SK-MEL-5 (cell line): ENCODE results near the gene CXXC1. TPM values are rescaled to one million over a fixed set of nuclear protein-coding genes. Genes with fewer than 3 reads are reported as not detected.
A peak's percentile ranks its signal among the peaks of the same experiment; 100 is the strongest.
"Not testable (repeated sequence)": the region's sequence is repeated elsewhere in the genome, so short reads cannot be mapped to it uniquely, and the experiment has no call there.

Experiments used
- DNase-seq: peaks from one replicate; pipeline ENCODE4 v3.0.0-alpha.2; 2016; ENCODE audit warnings: low read depth, low spot score
- in situ Hi-C: cut with HindIII; loops from 2 replicates; pipeline ENCODE4 v1.10.0; 2016; ENCODE audit warnings: low sequenced_read_pairs, high pct_unique_total_duplicates, low pct_unique_long_range_greater_than_20kb
- total RNA-seq: library from RNA; depleted of rRNA; stranded (reverse); fragments of >200 nt; shearing (Covaris generic); gene quantifications from 2 replicates; pipeline ENCODE4 v1.2.3, GENCODE V29; 2014

Gene CXXC1
- total RNA-seq, 1 experiment from 2014 or later: 19.4 TPM

DNA sequence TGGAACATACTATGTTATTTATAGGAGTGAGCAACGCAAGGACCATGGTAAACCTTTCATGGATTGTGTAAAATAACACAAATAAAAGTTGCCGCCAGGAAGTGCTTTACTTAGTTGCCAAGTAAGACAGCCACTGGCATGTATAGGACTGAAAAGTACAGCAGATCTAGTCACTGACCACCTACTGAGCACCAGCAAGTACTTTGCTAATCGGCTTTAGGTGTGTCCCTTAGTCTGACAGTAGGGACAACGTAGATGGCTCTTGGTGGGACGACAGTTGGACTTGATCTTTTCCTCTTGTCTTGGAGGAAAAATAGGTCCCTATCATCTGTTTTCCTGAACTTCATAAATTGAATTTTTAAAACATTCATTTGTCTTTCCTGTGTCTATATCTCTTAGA, 13.6 kb upstream of the CXXC1 start:
- DNase-seq: no peak
- in situ Hi-C loops: no loop called here

- in situ Hi-C loops: no loop called here
These were observed 12.3 kb upstream of the CXXC1 start for GRCh38 chr18:50299626-50300388.

DNA sequence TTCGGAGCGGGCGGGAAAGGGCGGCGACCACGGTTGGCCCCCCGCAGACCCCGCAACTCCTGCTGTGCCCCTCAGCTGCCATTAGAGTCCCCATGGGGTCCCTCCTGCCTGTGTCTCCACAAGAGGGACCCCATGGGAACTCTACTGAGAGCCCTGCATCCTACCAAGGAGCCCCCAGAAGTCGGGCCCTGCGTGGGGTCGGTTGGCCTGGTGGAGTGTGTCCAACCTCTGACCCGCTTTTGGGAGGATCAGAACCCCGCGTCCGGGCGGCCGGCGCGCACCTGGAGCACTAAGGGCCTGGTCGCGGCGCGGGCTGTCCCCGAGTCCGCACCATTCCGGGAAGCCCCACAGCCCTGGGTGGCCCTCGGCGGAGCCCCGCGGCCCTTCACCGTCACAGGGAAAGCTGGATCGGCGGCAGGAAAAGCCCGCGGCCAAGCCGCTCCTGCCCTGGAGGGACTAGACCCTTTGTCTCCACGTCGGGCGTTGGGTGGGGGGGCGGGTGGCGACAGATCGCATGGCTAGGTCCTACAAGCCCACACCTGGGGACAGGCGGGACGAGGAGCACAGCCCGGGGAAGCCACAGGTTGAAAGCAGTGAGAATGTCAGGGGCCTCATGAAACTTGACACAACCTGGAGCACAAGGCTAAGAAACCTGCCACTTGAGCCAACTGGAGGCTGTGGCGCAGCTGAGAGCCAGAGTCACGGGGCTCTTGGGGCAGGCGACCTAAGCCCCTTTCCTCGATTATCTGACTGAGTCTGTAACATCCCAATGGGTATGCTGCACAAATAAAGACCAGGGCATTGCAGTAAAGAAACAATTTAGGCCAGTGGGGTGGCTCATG, 11.2 kb upstream of the CXXC1 start:
- in situ Hi-C loops: no loop called here
- no peak for DNase-seq

More at GRCh38 chr18:50299626-50300388, 12.3 kb upstream of the CXXC1 start:
- no peak for DNase-seq

DNA sequence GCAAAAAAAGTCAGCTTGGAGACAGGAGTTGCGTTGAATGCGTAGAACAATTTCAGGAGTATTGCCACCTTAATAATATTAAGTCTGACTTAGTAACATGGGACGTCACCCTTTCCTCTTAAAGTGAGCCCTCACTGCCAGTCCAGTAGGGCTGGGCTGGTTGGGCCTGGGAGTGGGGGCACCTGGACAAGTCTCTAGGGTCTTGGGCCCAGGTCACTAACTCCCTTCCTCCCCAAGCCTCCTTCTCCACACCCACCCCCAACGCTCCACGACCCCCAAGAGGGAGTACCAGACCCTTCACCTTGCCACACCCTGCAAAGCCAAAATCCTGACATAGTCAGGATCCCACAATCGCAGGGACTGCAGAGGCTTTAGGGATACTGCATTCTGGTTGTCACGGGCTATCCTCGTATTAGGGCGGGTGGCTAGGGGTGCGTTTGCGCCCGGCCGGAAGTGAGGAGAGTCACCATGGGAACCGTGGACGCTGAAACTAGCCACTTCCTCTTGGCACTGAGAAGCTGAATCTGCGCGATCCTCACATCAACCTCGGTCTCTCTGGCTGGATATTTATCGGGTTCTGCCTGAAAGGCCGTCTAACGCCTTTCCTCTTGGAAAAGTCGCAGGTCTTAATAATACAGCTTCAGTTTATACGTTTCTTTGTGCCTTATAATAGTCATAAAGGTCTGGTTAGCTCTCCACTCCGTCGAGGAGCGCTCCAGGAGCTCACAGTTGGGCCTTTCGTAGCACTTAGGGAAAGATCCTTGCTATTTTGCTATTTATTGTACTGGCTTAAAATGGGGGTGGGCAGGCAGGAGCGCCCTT, 10.3 kb upstream of the CXXC1 start:
- in situ Hi-C loops: no loop called here
- peak; percentile 29 for DNase-seq

GRCh38 chr18:50293039-50293438, 5.5 kb upstream of the CXXC1 start:
- DNase-seq: no peak
- in situ Hi-C loops: no loop called here

DNA sequence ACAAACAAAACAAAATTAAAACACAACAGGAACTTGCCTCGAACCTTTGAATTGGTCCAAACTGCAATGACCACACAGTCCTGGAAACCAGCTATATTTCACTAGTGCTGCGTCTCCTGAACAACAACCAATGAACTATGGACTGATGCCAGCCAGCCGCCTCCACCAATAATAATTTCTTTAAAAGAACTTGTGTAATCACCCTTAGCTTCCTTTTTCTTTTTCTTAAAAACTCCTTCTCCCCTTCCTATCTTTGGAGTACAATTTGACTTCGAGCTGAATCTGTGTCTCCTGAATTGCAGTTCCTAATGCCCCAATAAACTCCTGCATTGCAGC, 1.6 kb upstream of the CXXC1 start:
- no peak for DNase-seq
- in situ Hi-C loops: no loop called here

DNA sequence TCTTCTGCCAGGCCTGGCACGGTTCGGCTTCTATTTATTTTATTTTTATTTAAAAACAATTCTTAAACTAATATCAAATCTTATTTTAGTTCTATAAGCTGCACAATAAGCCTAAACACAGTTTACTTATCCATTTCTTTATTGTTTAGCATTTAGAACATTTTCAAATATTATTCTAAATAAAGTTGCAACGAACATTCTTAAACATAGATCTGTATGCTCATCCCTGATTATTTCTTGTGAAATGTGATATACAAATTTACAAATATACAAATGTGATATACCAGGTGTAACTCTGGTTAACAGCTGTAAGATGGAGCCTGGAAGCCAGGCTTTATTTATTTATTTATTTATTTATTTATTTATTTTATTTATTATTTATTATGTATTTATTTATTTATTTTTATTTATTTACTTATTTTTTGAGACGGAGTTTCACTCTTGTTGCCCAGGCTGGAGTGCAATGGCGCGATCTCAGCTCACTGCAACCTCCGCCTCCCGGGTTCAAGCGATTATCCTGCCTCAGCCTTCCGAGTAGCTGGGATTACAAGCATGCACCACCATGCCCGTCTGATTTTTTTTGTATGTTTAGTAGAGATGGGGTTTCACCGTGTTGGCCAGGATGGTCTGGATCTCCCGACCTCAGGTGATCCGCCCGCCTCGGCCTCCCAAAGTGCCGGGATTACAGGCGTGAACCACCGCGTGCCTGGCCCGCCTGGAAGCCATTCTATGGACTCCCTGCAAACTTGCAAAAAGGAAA, 1.0 kb upstream of the CXXC1 start:
- DNase-seq, in situ Hi-C loops: not testable (repeated sequence)

DNA sequence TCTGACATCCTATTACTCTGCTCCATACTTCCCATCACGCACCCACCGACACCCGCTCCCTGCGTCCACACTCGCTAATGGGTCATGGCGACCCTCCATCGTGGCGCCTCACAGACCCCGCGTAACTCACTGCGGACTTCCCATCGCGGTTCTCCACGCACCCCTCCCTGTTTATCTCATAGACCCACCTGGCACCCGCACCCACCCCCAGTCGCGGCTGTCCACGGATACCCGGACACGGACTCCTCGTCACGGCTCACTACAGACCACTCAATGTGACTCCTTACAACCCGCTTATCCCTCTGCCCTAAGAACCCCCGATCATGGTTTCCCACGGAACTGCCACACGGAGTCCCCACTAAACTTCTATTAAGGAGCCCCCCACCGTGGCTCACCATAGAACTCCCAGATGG, 458 bp downstream of the CXXC1 start:
- in situ Hi-C loops: no loop called here
- DNase-seq: no peak

- in situ Hi-C loops: no loop called here
- peak; percentile 37 for DNase-seq
These were observed 983 bp downstream of the CXXC1 start for GRCh38 chr18:50286391-50287027.

GRCh38 chr18:50285631-50286321, 1.7 kb downstream of the CXXC1 start:
- no peak for DNase-seq
- in situ Hi-C loops: no loop called here

GRCh38 chr18:50285071-50285470, 2.4 kb downstream of the CXXC1 start:
- no peak for DNase-seq
- in situ Hi-C loops: no loop called here

DNA sequence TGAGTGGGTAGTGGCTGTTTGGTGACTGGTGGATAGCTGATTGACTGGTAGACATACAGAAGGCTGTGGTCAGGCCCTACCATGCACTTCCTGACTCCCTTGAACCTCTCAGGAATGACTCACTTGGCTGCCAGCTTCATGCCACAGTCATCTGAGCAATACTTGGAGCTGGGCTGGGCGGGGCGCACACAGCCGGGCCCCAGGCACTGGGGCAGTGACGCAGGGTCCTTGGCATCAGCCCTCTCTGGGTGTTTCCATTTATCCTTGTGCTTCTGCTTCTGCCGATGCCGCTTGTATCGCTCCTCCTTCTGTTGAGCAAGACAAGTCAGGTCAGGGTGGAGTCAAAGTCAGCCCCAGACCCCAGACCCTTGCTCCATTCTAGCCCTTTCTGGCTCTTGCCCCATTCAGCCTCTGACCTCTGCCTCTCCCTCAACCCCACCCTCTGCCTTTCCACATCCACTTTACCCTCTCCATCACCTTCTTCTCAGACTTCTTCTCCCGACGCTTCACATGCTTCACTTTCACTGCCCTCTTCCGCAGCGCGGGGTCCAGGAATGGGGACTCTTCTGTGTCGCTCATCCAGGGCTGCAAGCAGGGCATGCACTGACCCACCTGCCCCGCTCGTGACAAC, 3.1 kb downstream of the CXXC1 start:
- in situ Hi-C loops: no loop called here
- no peak for DNase-seq

GRCh38 chr18:50283469-50284209, 3.9 kb downstream of the CXXC1 start:
- in situ Hi-C loops: no loop called here
- no peak for DNase-seq

GRCh38 chr18:50282521-50283335, 4.8 kb downstream of the CXXC1 start:
- DNase-seq: no peak
- in situ Hi-C loops: no loop called here
